ENCODE measurements around the gene ZSWIM4. TPM values are rescaled to one million over a fixed set of nuclear protein-coding genes. Genes with fewer than 3 reads are reported as not detected.
"Not testable (repeated sequence)": the region's sequence is repeated elsewhere in the genome, so short reads cannot be mapped to it uniquely, and the experiment has no call there.

ZSWIM4 gene
- total and polyA plus RNA-seq, 9 donors, result 1.2 to 7.9 (median 4.3) TPM

DNA sequence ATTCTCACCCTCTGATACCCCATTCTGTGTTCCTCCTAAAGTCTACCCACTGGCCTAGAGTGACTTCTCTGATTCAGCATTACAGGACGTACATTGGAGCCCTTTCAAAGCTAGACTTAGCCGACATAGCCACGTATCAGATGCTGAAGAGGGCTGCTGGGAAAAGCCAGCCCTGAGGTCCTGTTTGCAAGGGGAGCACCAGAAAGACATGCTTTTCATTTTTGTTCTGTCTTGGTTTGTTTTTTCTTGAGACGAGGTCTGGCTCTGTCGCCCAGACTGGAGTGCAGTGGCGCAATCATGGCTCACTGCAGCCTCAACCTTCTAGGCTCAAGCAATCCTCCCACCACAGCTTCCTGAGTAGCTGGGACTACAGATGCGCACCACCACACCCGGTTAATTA, 6.3 kb upstream of the ZSWIM4 start:
- WGBS, 3 donors, result 36 to 45% (median 40%) methylated on average over 8 of the region's 8 CpGs
- peaks cover 3% of the 10 kb centered on the region for H3K4me1 ChIP-seq (ENCODE audit: insufficient read depth)
- intact Hi-C loops (cut with DNase I), result loop anchor here in 1 of 4 donors (5.0 kb wide), 1 partner anchor 73 kb away; no protein-coding TSS in a partner anchor
- TF ChIP-seq EP300 (IDR thresholded peaks at IDR 0.05), result no peak
- no peak for TF ChIP-seq POLR2A (IDR thresholded peaks at IDR 0.05)
- TF ChIP-seq, protein P1, sequence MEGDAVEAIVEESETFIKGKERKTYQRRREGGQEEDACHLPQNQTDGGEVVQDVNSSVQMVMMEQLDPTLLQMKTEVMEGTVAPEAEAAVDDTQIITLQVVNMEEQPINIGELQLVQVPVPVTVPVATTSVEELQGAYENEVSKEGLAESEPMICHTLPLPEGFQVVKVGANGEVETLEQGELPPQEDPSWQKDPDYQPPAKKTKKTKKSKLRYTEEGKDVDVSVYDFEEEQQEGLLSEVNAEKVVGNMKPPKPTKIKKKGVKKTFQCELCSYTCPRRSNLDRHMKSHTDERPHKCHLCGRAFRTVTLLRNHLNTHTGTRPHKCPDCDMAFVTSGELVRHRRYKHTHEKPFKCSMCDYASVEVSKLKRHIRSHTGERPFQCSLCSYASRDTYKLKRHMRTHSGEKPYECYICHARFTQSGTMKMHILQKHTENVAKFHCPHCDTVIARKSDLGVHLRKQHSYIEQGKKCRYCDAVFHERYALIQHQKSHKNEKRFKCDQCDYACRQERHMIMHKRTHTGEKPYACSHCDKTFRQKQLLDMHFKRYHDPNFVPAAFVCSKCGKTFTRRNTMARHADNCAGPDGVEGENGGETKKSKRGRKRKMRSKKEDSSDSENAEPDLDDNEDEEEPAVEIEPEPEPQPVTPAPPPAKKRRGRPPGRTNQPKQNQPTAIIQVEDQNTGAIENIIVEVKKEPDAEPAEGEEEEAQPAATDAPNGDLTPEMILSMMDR (IDR thresholded peaks at IDR 0.05), result no peak
- no peak for DNase-seq
- no peak overlapping the region for H3K4me3 ChIP-seq
- no peak overlapping the region for H3K27ac ChIP-seq
- H3K27me3 ChIP-seq, result no peaks in the 10 kb centered on the region
- H3K36me3 ChIP-seq, result no peaks in the 10 kb centered on the region
- no peaks in the 10 kb centered on the region for H3K9me3 ChIP-seq

DNA sequence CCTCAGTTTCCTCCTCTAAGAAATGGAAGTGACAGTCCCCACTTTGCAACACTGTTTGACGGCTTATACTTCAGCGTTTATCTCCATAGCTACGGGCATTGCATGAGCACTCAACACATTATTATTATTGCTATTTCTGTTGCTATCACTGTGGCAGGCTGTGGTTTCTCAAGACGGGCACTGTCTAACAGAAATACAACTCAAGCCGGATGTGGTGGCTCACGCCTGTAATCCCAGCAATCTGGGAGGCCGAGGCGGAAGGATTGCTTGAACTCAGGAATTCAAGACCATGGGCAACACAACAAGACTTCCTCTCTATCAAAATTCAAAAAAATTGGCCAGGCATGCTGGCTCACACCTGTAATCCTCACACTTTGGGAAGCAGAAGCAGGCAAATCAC, 4.9 kb upstream of the ZSWIM4 start:
- intact Hi-C loops (cut with DNase I), result loop anchor here in 1 of 4 donors (10.0 kb wide), 1 partner anchor 54 kb away; no protein-coding TSS in a partner anchor
- 78 to 84% (median 82%) methylated on average over 8 of the region's 8 CpGs for WGBS, 3 donors
- H3K4me3 ChIP-seq, result no peak overlapping the region
- H3K27me3 ChIP-seq, result no peaks in the 10 kb centered on the region
- peaks cover 3% of the 10 kb centered on the region for H3K4me1 ChIP-seq (ENCODE audit: insufficient read depth)
- no peak for DNase-seq
- TF ChIP-seq, protein P1 (IDR thresholded peaks at IDR 0.05), result no peak
- TF ChIP-seq POLR2A (IDR thresholded peaks at IDR 0.05) (no peak), EP300 (IDR thresholded peaks at IDR 0.05) (no peak)
- H3K36me3 ChIP-seq, result no peaks in the 10 kb centered on the region
- H3K27ac ChIP-seq, result no peak overlapping the region
- no peaks in the 10 kb centered on the region for H3K9me3 ChIP-seq

DNA sequence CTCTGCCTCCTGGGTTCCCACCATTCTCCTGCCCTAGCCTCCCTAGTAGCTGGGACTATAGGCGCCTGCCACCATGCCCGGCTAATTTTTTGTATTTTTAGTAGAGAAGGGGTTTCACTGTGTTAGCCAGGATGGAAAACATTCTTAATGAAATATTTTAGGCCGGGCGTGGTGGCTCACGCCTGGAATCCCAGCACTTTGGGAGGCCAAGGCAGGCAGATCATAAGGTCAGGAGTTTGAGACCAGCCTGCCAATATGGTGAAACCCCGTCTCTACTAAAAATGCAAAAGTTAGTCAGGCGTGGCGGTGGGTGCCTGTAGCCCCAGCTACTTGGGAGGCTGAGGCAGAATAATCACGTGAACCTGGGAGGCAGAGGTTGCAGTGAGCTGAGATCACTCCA, 1.9 kb upstream of the ZSWIM4 start:
- not testable (repeated sequence) for H3K9me3 ChIP-seq; H3K4me3 ChIP-seq; H3K27ac ChIP-seq; DNase-seq; H3K4me1 ChIP-seq (ENCODE audit: insufficient read depth); H3K36me3 ChIP-seq; H3K27me3 ChIP-seq
- WGBS, 3 donors, result 78 to 83% (median 82%) methylated on average over 9 of the region's 9 CpGs
- intact Hi-C loops (cut with DNase I), result loop anchor here in 1 of 4 donors (10.0 kb wide), 1 partner anchor 51 kb away; no protein-coding TSS in a partner anchor

DNA sequence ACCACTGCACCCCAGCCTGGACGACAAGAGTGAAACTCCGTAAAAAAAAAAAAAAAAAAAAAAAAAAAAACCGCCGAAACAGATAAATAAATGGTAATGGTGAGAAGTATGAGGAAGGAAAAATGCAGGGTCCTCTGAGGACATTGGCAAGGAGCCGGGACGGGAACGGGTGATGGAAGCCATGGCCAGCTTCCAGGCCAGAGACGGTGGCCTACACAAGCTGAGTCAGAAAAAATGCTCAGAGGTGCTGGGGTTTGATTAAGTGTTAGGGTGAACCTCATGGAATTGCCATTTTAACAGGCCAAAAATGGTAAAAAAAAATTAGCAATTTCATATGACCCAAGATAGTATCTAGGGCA, 866 bp upstream of the ZSWIM4 start:
- peak overlapping the region; percentile 57 for H3K4me3 ChIP-seq
- H3K4me1 ChIP-seq (ENCODE audit: insufficient read depth), result peaks cover 2% of the 10 kb centered on the region
- intact Hi-C loops (cut with DNase I), result loop anchor here in 1 of 4 donors (10.0 kb wide), 1 partner anchor 50 kb away; no protein-coding TSS in a partner anchor
- H3K36me3 ChIP-seq, result no peaks in the 10 kb centered on the region
- peak overlapping the region in 1 of 2 donors; percentile 57 for H3K27ac ChIP-seq
- no peak for TF ChIP-seq POLR2A (IDR thresholded peaks at IDR 0.05)
- no peak for TF ChIP-seq EP300 (IDR thresholded peaks at IDR 0.05)
- TF ChIP-seq, protein P1 (IDR thresholded peaks at IDR 0.05), result no peak
- H3K27me3 ChIP-seq, result no peaks in the 10 kb centered on the region
- DNase-seq, result peak; percentile 80 to 94 (median 89)
- no peaks in the 10 kb centered on the region for H3K9me3 ChIP-seq
- 0 to 2% (median 0%) methylated on average over 8 of the region's 8 CpGs for WGBS, 3 donors

GRCh38 chr19:13795595-13796300, 505 bp downstream of the ZSWIM4 start:
- Histone ChIP-seq H3K27me3 (no peaks in the 10 kb centered on the region), H3K9me3 (no peaks in the 10 kb centered on the region), H3K4me3 (peak overlapping the region; percentile 86), H3K36me3 (no peaks in the 10 kb centered on the region), H3K4me1 (ENCODE audit: insufficient read depth) (peaks cover 2% of the 10 kb centered on the region), H3K27ac (peak overlapping the region; percentile 67 to 74)
- intact Hi-C loops (cut with DNase I), result loop anchor here (5.0 to 10.0 kb wide), 4 partner anchors 37 to 67 kb away; no protein-coding TSS in a partner anchor
- 3 to 9% (median 3%) methylated on average over 16 to 42 of the region's 42 CpGs for WGBS, 3 donors
- TF ChIP-seq EP300 (IDR thresholded peaks at IDR 0.05) (no peak), POLR2A (IDR thresholded peaks at IDR 0.05) (no peak)
- TF ChIP-seq, protein P1 (IDR thresholded peaks at IDR 0.05), result no peak
- DNase-seq, result peak in 3 of 5 donors; percentile 43 to 61 (median 52)

Data from ovary (tissue), 9 donors.